GM23338 (cell line): Measurements from ENCODE around the gene AP1S2. TPM values are rescaled to one million over a fixed set of nuclear protein-coding genes. Genes with fewer than 3 reads are reported as not detected.

ENCODE experiments used
- CREB1 ChIP-seq: fragments of 250-450 bp; sonication (Bioruptor Pico); IDR thresholded peaks from 2 replicates; pipeline ENCODE4 v1.5.0; 2020; ENCODE audit warnings: low read depth, mild to moderate bottlenecking, moderate library complexity
- ETS1 ChIP-seq: IDR thresholded peaks from 2 replicates; pipeline ENCODE4 v1.6.1; 2016; ENCODE audit warnings: antibody characterized with exemption
- NANOG ChIP-seq: IDR thresholded peaks from 2 replicates; pipeline ENCODE4 v1.6.1; 2016; ENCODE audit warnings: antibody characterized with exemption, borderline replicate concordance
- STAT1 ChIP-seq: IDR thresholded peaks from one replicate; pipeline ENCODE4 v1.6.1; 2016; ENCODE audit warnings: antibody characterized with exemption; ENCODE audit not compliant: unreplicated experiment
- polyA plus RNA-seq: library from polyadenylated mRNA; unstranded; fragments of >200 nt; fragmentation: Nextera tagmentation; extraction: Ambion mirVana; gene quantifications from 2 replicates; pipeline ENCODE4 v1.2.1, GENCODE V29; 2016
- total RNA-seq: library from RNA; depleted of rRNA; stranded (reverse); fragments of >200 nt; shearing (Covaris generic); gene quantifications from 2 replicates; pipeline ENCODE4 v1.2.3, GENCODE V29; 2014
- TF ChIP-seq, protein P1 (sequence below): fragments of 250-450 bp; sonication (Bioruptor Pico); IDR thresholded peaks from 2 replicates; pipeline ENCODE4 v1.5.0; 2020; ENCODE audit warnings: mild to moderate bottlenecking, moderate library complexity
- TF ChIP-seq, protein P2 (sequence below), 2 experiments: fragments of 200-600 bp in 1 of 2; sonication (generic) in 1 of 2; conservative IDR thresholded peaks; 2 replicates each; pipeline versions ENCODE4 v1.5.1 to v1.6.1; 2016 to 2017; ENCODE audit warnings: antibody characterized with exemption in 2 of 2, low read depth in 2 of 2, mild to moderate bottlenecking in 2 of 2, moderate library complexity in 1 of 2

The AP1S2 gene
- total and polyA plus RNA-seq, 2 experiments from 2014 or later: 160 to 251 TPM

- TF ChIP-seq, protein P1, sequence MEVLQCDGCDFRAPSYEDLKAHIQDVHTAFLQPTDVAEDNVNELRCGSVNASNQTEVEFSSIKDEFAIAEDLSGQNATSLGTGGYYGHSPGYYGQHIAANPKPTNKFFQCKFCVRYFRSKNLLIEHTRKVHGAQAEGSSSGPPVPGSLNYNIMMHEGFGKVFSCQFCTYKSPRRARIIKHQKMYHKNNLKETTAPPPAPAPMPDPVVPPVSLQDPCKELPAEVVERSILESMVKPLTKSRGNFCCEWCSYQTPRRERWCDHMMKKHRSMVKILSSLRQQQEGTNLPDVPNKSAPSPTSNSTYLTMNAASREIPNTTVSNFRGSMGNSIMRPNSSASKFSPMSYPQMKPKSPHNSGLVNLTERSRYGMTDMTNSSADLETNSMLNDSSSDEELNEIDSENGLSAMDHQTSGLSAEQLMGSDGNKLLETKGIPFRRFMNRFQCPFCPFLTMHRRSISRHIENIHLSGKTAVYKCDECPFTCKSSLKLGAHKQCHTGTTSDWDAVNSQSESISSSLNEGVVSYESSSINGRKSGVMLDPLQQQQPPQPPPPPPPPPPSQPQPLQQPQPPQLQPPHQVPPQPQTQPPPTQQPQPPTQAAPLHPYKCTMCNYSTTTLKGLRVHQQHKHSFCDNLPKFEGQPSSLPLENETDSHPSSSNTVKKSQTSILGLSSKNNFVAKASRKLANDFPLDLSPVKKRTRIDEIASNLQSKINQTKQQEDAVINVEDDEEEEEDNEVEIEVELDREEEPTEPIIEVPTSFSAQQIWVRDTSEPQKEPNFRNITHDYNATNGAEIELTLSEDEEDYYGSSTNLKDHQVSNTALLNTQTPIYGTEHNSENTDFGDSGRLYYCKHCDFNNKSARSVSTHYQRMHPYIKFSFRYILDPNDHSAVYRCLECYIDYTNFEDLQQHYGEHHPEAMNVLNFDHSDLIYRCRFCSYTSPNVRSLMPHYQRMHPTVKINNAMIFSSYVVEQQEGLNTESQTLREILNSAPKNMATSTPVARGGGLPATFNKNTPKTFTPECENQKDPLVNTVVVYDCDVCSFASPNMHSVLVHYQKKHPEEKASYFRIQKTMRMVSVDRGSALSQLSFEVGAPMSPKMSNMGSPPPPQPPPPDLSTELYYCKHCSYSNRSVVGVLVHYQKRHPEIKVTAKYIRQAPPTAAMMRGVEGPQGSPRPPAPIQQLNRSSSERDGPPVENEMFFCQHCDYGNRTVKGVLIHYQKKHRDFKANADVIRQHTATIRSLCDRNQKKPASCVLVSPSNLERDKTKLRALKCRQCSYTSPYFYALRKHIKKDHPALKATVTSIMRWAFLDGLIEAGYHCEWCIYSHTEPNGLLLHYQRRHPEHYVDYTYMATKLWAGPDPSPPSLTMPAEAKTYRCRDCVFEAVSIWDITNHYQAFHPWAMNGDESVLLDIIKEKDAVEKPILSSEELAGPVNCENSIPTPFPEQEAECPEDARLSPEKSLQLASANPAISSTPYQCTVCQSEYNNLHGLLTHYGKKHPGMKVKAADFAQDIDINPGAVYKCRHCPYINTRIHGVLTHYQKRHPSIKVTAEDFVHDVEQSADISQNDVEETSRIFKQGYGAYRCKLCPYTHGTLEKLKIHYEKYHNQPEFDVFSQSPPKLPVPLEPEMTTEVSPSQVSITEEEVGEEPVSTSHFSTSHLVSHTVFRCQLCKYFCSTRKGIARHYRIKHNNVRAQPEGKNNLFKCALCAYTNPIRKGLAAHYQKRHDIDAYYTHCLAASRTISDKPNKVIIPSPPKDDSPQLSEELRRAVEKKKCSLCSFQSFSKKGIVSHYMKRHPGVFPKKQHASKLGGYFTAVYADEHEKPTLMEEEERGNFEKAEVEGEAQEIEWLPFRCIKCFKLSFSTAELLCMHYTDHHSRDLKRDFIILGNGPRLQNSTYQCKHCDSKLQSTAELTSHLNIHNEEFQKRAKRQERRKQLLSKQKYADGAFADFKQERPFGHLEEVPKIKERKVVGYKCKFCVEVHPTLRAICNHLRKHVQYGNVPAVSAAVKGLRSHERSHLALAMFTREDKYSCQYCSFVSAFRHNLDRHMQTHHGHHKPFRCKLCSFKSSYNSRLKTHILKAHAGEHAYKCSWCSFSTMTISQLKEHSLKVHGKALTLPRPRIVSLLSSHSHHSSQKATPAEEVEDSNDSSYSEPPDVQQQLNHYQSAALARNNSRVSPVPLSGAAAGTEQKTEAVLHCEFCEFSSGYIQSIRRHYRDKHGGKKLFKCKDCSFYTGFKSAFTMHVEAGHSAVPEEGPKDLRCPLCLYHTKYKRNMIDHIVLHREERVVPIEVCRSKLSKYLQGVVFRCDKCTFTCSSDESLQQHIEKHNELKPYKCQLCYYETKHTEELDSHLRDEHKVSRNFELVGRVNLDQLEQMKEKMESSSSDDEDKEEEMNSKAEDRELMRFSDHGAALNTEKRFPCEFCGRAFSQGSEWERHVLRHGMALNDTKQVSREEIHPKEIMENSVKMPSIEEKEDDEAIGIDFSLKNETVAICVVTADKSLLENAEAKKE (CRISPR knock-in tag): no peak
- TF ChIP-seq CREB1 (CRISPR knock-in tag): no peak
- no peak for TF ChIP-seq NANOG
- TF ChIP-seq, protein P2, sequence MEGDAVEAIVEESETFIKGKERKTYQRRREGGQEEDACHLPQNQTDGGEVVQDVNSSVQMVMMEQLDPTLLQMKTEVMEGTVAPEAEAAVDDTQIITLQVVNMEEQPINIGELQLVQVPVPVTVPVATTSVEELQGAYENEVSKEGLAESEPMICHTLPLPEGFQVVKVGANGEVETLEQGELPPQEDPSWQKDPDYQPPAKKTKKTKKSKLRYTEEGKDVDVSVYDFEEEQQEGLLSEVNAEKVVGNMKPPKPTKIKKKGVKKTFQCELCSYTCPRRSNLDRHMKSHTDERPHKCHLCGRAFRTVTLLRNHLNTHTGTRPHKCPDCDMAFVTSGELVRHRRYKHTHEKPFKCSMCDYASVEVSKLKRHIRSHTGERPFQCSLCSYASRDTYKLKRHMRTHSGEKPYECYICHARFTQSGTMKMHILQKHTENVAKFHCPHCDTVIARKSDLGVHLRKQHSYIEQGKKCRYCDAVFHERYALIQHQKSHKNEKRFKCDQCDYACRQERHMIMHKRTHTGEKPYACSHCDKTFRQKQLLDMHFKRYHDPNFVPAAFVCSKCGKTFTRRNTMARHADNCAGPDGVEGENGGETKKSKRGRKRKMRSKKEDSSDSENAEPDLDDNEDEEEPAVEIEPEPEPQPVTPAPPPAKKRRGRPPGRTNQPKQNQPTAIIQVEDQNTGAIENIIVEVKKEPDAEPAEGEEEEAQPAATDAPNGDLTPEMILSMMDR (conservative IDR thresholded peaks at IDR 0.05; ENCODE audit: low read depth in 2 of 2): no peak
- no peak for TF ChIP-seq ETS1
- TF ChIP-seq STAT1: no peak
Measured at GRCh38 chrX:15883540-15883863, 28.9 kb upstream of the AP1S2 start (continued).
